Activated CD8-positive, alpha-beta T cell treated with anti-CD3 and anti-CD28 coated beads for 36 hours (primary cell): ENCODE measurements around the gene ZNF800. TPM values are rescaled to one million over a fixed set of nuclear protein-coding genes. Genes with fewer than 3 reads are reported as not detected.

Experiments
- ATAC-seq: fragments of 200-7000 bp; cut with Tn5 transposase; one replicate; pipeline ENCODE4 v1.10.0; 2021; ENCODE audit warnings: mild to moderate bottlenecking, moderate library complexity
- CTCF ChIA-PET: fragments of 350-600 bp; sonication (Branson Sonifier 250); formaldehyde crosslinking; loops from one replicate; lab custom pipeline; 2021; ENCODE audit warnings: antibody characterized with exemption; lab: Charles Lee
- POLR2A ChIA-PET: fragments of 350-600 bp; sonication (Branson Sonifier 250); formaldehyde crosslinking; loops from one replicate; lab custom pipeline; 2021; ENCODE audit warnings: antibody characterized with exemption; lab: Charles Lee
- DNase-seq: peaks from one replicate; pipeline ENCODE4 v3.0.0-alpha.2; 2020
- H3K27ac Mint-ChIP-seq: one replicate; pipeline ENCODE4 v1.8.0; 2021; ENCODE audit warnings: mild to moderate bottlenecking, mixed read lengths
- H3K27me3 Mint-ChIP-seq: one replicate; pipeline ENCODE4 v1.8.0; 2021; ENCODE audit warnings: mixed read lengths
- H3K36me3 Mint-ChIP-seq: one replicate; pipeline ENCODE4 v1.8.0; 2021; ENCODE audit warnings: low read depth, mixed read lengths
- H3K4me1 Mint-ChIP-seq: one replicate; pipeline ENCODE4 v1.8.0; 2021; ENCODE audit warnings: low read depth, mixed read lengths
- H3K4me3 Mint-ChIP-seq: one replicate; pipeline ENCODE4 v1.8.0; 2021; ENCODE audit warnings: mild to moderate bottlenecking, moderate library complexity, mixed read lengths
- H3K9me3 Mint-ChIP-seq: one replicate; pipeline ENCODE4 v1.8.0; 2021; ENCODE audit warnings: mixed read lengths
- intact Hi-C: fragments of 100-400 bp; cut with micrococcal nuclease; formaldehyde crosslinking; loops from one replicate; pipeline ENCODE4 v1.10.0; 2022
- total RNA-seq, 2 experiments: library from RNA; stranded (reverse); gene quantifications; one replicate each; pipeline ENCODE4 v1.2.3, GENCODE V29; 2021
- TF ChIP-seq, protein P1 (sequence below): fragments of 200-600 bp; IDR thresholded peaks from one replicate; pipeline ENCODE4 v1.8.0; 2022; ENCODE audit warnings: antibody characterized with exemption, mild to moderate bottlenecking

Gene ZNF800
- total RNA-seq, 2 experiments from 2014 or later = 29.3 to 31.1 TPM

DNA sequence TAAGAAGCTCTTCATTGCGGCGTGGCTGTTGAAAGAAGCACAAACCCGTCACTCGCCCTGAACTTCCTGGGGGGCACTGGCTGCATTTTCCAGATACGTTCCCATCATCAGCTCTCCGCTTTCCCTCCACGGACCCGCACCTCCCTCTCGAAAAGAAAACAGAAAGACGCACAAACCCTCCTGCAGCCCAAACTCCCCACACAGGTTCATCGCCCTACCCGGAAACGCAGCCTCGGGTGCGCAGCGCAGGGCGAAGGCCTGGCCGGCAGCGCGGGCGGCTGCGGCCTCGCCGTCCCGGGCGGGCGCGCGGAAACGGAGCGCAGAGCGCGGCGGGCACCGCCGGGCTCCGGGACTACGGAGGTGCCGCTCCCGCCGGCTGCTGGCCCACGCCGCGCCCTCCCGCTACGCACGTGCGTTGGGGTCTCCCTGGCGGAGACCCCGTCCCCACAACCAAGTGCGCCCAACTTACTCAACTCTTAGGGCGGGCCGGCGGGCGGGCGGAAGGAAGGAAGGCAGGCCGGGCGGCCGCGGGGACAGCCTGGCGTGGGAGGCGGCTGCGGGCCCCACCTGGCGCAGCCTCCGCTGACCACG, 822 bp downstream of the ZNF800 start:
- H3K27ac Mint-ChIP-seq = peak overlapping the region; percentile 96
- peak overlapping the region; percentile 95 for H3K4me3 Mint-ChIP-seq
- peaks cover 60% of the 10 kb centered on the region for H3K4me1 Mint-ChIP-seq
- POLR2A ChIA-PET = interaction anchor here (0.6 to 3.4 kb wide), 17 partner anchors 9 to 666 kb away, joined by 3 to 23 read pairs (median 3); no protein-coding TSS in a partner anchor
- peak; percentile 57 for DNase-seq
- TF ChIP-seq, protein P1, sequence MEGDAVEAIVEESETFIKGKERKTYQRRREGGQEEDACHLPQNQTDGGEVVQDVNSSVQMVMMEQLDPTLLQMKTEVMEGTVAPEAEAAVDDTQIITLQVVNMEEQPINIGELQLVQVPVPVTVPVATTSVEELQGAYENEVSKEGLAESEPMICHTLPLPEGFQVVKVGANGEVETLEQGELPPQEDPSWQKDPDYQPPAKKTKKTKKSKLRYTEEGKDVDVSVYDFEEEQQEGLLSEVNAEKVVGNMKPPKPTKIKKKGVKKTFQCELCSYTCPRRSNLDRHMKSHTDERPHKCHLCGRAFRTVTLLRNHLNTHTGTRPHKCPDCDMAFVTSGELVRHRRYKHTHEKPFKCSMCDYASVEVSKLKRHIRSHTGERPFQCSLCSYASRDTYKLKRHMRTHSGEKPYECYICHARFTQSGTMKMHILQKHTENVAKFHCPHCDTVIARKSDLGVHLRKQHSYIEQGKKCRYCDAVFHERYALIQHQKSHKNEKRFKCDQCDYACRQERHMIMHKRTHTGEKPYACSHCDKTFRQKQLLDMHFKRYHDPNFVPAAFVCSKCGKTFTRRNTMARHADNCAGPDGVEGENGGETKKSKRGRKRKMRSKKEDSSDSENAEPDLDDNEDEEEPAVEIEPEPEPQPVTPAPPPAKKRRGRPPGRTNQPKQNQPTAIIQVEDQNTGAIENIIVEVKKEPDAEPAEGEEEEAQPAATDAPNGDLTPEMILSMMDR = no peak
- no peaks in the 10 kb centered on the region for H3K27me3 Mint-ChIP-seq
- ATAC-seq = peak; percentile 32
- H3K36me3 Mint-ChIP-seq = peaks cover 42% of the 10 kb centered on the region
- H3K9me3 Mint-ChIP-seq = peaks cover 2% of the 10 kb centered on the region
- CTCF ChIA-PET = interaction anchor here (0.7 to 2.8 kb wide), 7 partner anchors 13 to 56 kb away, joined by 3 to 12 read pairs (median 4); no protein-coding TSS in a partner anchor
- intact Hi-C loops = no loop called here

DNA sequence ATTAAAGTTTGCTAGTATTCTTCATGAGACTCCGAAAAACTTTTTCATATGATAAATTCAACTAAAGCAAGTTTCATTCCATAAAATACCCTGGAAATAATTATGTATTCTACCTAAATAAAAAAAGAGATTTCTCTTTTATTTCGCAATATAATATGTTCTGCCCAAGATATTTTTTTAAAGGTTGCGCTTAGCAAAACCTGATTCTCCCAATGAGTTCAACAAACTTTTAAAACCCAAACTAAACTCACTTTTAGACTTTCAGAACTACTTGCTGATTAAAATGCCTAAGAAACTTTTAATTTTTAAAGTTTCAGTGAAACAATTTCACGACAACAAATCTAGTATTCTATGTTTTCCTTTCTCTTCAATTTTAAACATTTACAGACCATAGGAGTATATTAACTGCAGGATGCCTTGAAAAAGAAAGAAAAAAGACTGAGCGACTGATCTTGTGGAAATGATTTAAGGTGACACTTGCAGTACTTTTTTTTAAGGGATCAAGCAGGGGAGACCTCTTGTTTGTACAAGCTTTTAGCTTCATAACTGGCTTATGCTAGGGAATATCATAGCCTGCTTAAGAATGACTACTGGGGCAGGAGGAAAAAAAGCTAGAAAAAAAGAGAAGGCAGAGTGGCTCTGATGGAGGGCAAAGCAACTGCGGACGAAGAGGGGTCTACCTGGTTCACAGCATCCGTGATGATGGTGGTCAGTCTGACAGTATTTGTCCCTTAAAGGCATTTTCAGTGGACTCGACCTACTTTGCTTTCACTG, 1.5 kb downstream of the ZNF800 start:
- POLR2A ChIA-PET = interaction anchor here (0.6 to 3.4 kb wide), 12 partner anchors 8 to 665 kb away, joined by 3 to 23 read pairs (median 4); no protein-coding TSS in a partner anchor
- H3K4me1 Mint-ChIP-seq = peaks cover 59% of the 10 kb centered on the region

DNA sequence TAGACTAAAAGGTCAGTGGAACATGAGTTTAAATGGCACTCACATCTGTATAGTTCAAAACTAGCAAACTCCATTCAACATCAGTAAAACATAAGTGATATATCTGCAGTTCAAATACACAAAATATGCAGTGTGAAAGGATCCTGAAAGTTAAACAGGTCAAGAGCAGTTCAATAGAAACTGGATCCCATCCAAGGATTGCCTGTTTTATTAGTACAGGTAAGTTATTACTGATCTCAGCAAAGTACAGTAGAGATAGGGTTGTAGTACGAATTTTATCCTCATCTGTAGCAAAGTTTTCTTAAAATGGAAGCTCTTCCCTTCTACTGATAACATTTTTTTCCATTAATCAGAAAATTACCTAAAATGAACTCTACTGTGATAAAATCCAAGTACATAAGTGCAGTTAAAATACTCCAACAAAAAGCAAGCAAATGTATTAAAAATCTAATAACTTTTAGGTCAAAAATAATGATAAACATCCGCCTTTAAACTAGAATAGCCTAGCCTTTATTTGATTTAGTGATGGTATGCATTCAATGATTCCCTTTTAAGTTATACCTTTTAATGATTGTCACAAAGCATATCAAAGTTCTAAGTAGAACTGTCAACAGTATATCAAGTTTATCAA, 2.2 kb downstream of the ZNF800 start:
- H3K9me3 Mint-ChIP-seq = peaks cover 2% of the 10 kb centered on the region
- peaks cover 43% of the 10 kb centered on the region for H3K36me3 Mint-ChIP-seq
- no peak for ATAC-seq
- H3K27ac Mint-ChIP-seq = peak overlapping the region; percentile 63
- no peaks in the 10 kb centered on the region for H3K27me3 Mint-ChIP-seq
- no peak for DNase-seq
- ChIA-PET POLR2A (interaction anchor here (2.8 kb wide), 1 partner anchor 43 kb away, joined by 7 read pairs; no protein-coding TSS in a partner anchor), CTCF (no interaction called here)
- H3K4me1 Mint-ChIP-seq = peaks cover 54% of the 10 kb centered on the region
- H3K4me3 Mint-ChIP-seq = peak overlapping the region; percentile 95
- TF ChIP-seq, protein P1 = no peak
- intact Hi-C loops = no loop called here

More for the DNA sequence above, 1.5 kb downstream of the ZNF800 start:
- Mint-ChIP-seq H3K27ac (peak overlapping the region; percentile 96), H3K27me3 (no peaks in the 10 kb centered on the region), H3K36me3 (peaks cover 42% of the 10 kb centered on the region), H3K4me3 (peak overlapping the region; percentile 95), H3K9me3 (peaks cover 2% of the 10 kb centered on the region)
- CTCF ChIA-PET = interaction anchor here (0.7 to 2.8 kb wide), 4 partner anchors 13 to 57 kb away, joined by 3 to 12 read pairs (median 6); no protein-coding TSS in a partner anchor
- intact Hi-C loops = no loop called here
- no peak for ATAC-seq
- TF ChIP-seq, protein P1 = no peak
- no peak for DNase-seq

DNA sequence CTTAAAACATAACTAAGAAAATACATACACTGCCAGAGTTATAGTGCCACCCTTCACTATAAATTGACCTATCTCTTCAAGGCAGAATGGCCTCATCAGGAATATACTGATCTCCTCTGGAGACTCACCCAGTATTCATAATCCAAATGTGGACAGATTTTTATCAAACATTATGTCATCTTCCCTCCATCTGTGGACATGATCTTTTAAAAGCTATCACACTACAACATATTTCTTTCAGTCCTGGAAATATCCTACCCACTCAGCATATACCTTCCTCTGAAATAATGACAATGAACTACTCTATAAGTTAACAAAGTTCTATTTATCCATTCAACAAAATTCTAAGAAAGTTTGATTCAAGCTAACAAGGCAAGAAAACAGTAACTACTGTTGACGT, 3.2 kb downstream of the ZNF800 start:
- Mint-ChIP-seq H3K4me3 (peak overlapping the region; percentile 5), H3K9me3 (no peaks in the 10 kb centered on the region), H3K36me3 (peaks cover 43% of the 10 kb centered on the region), H3K4me1 (peaks cover 53% of the 10 kb centered on the region), H3K27ac (no peak overlapping the region), H3K27me3 (no peaks in the 10 kb centered on the region)
- TF ChIP-seq, protein P1 = no peak
- intact Hi-C loops = no loop called here
- ChIA-PET POLR2A (no interaction called here), CTCF (no interaction called here)
- DNase-seq (no peak), ATAC-seq (no peak)
